Left lung (tissue), 10 donors: ENCODE results near the gene CREB3. TPM values are rescaled to one million over a fixed set of nuclear protein-coding genes. Genes with fewer than 3 reads are reported as not detected.

Source experiments
- ATAC-seq: fragments of 200-7000 bp; cut with Tn5 transposase; one replicate; pipeline ENCODE4 v1.9.1; 2020; ENCODE audit warnings: moderate library complexity
- DNase-seq, 4 donors: peaks; one replicate each; pipeline ENCODE4 v3.0.0-alpha.2; 2013 to 2020
- H3K27ac ChIP-seq, 2 donors: fragments of 200-600 bp; sonication (generic) in 1 of 2; one replicate each; pipeline versions ENCODE4 v1.5.0 to v1.8.0; 2020 to 2021
- H3K27me3 ChIP-seq, 2 donors: fragments of 200-600 bp; sonication (generic) in 1 of 2; one replicate each; pipeline versions ENCODE4 v1.5.0 to v1.8.0; 2020 to 2021
- H3K36me3 ChIP-seq, 2 donors: fragments of 200-600 bp; sonication (generic) in 1 of 2; one replicate each; pipeline versions ENCODE4 v1.5.0 to v1.8.0; 2020 to 2021
- H3K4me1 ChIP-seq, 2 donors: fragments of 200-600 bp; one replicate each; pipeline ENCODE4 v1.8.0; 2021
- H3K4me3 ChIP-seq, 2 donors: fragments of 200-600 bp; sonication (generic) in 1 of 2; one replicate each; pipeline versions ENCODE4 v1.5.0 to v1.8.0; 2020 to 2021; ENCODE audit warnings: mild to moderate bottlenecking in 1 of 2
- H3K9me3 ChIP-seq, 2 donors: fragments of 200-600 bp; sonication (generic) in 1 of 2; one replicate each; pipeline versions ENCODE4 v1.5.0 to v1.8.0; 2020 to 2021
- intact Hi-C, 2 donors: fragments of 100-400 bp; cut with DNase I; formaldehyde crosslinking; loops; one replicate each; pipeline versions ENCODE4 v1.11.2 to v1.14.2; 2022
- polyA plus RNA-seq, 6 donors: library from polyadenylated mRNA; unstranded; fragments of 120-200 nt; gene quantifications; one replicate each; pipeline ENCODE4 v1.2.1, GENCODE V29; 2013; ENCODE audit not compliant: insufficient read length in 6 of 6
- total RNA-seq, 2 donors: library from RNA; stranded (reverse); fragmentation: NEBNext Ultra II Directional; extraction: Animal tissue kit (Norgen Biotek cat#: 25700); gene quantifications; one replicate each; pipeline ENCODE4 v1.2.1, GENCODE V29; 2021
- TF ChIP-seq, protein P1 (sequence below), 2 donors: fragments of 200-600 bp; sonication (generic) in 1 of 2; IDR thresholded peaks; one replicate each; pipeline versions ENCODE4 v1.5.0 to v1.8.0; 2021; ENCODE audit warnings: antibody characterized with exemption in 2 of 2
- donor health status: DM: no; HTN: yes; CAD: no.
- donor health status: DM: no; HTN: no; CAD: no.

The CREB3 gene
- total and polyA plus RNA-seq, 8 donors: 31.2 to 42.4 (median 39.8) TPM

GRCh38 chr9:35712762-35713400, 19.6 kb upstream of the CREB3 start:
- DNase-seq: no peak
- intact Hi-C loops: no loop called here
- no peak overlapping the region for H3K27ac ChIP-seq
- no peak for ATAC-seq
- peaks cover 2 to 100% of the 10 kb centered on the region in 2 donors for H3K36me3 ChIP-seq
- no peaks in the 10 kb centered on the region for H3K27me3 ChIP-seq
- TF ChIP-seq, protein P1, sequence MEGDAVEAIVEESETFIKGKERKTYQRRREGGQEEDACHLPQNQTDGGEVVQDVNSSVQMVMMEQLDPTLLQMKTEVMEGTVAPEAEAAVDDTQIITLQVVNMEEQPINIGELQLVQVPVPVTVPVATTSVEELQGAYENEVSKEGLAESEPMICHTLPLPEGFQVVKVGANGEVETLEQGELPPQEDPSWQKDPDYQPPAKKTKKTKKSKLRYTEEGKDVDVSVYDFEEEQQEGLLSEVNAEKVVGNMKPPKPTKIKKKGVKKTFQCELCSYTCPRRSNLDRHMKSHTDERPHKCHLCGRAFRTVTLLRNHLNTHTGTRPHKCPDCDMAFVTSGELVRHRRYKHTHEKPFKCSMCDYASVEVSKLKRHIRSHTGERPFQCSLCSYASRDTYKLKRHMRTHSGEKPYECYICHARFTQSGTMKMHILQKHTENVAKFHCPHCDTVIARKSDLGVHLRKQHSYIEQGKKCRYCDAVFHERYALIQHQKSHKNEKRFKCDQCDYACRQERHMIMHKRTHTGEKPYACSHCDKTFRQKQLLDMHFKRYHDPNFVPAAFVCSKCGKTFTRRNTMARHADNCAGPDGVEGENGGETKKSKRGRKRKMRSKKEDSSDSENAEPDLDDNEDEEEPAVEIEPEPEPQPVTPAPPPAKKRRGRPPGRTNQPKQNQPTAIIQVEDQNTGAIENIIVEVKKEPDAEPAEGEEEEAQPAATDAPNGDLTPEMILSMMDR (IDR thresholded peaks at IDR 0.05): no peak
- H3K9me3 ChIP-seq: no peaks in the 10 kb centered on the region
- H3K4me1 ChIP-seq: no peaks in the 10 kb centered on the region
- H3K4me3 ChIP-seq: no peak overlapping the region

- H3K4me1 ChIP-seq: no peaks in the 10 kb centered on the region
- intact Hi-C loops: no loop called here
- no peak overlapping the region for H3K27ac ChIP-seq
- no peak for DNase-seq
- TF ChIP-seq, protein P1 (IDR thresholded peaks at IDR 0.05): no peak
- H3K9me3 ChIP-seq: no peaks in the 10 kb centered on the region
- H3K4me3 ChIP-seq: no peak overlapping the region
- no peaks in the 10 kb centered on the region for H3K27me3 ChIP-seq
- ATAC-seq: no peak
- peaks cover 2 to 100% of the 10 kb centered on the region in 2 donors for H3K36me3 ChIP-seq
Measured at GRCh38 chr9:35713578-35713977, 18.9 kb upstream of the CREB3 start.

GRCh38 chr9:35714123-35714522, 18.3 kb upstream of the CREB3 start:
- no peaks in the 10 kb centered on the region for H3K9me3 ChIP-seq
- no peaks in the 10 kb centered on the region for H3K4me1 ChIP-seq
- TF ChIP-seq, protein P1 (IDR thresholded peaks at IDR 0.05): no peak
- no peak for DNase-seq
- H3K27me3 ChIP-seq: no peaks in the 10 kb centered on the region
- peaks cover 2 to 100% of the 10 kb centered on the region in 2 donors for H3K36me3 ChIP-seq
- intact Hi-C loops: no loop called here
- no peak overlapping the region for H3K27ac ChIP-seq
- no peak overlapping the region for H3K4me3 ChIP-seq
- no peak for ATAC-seq

- TF ChIP-seq, protein P1 (IDR thresholded peaks at IDR 0.05): no peak
- Histone ChIP-seq H3K36me3 (peaks cover 6 to 100% of the 10 kb centered on the region in 2 donors), H3K27ac (no peak overlapping the region), H3K4me1 (no peaks in the 10 kb centered on the region), H3K9me3 (no peaks in the 10 kb centered on the region), H3K27me3 (no peaks in the 10 kb centered on the region), H3K4me3 (no peak overlapping the region)
- ATAC-seq: no peak
- intact Hi-C loops: no loop called here
- DNase-seq: no peak
Measured at GRCh38 chr9:35714579-35715252, 17.8 kb upstream of the CREB3 start.

GRCh38 chr9:35716230-35716629, 16.2 kb upstream of the CREB3 start:
- no peak for ATAC-seq
- intact Hi-C loops: no loop called here

More at GRCh38 chr9:35716230-35716629, 16.2 kb upstream of the CREB3 start:
- Histone ChIP-seq H3K9me3 (no peaks in the 10 kb centered on the region), H3K27ac (no peak overlapping the region), H3K36me3 (peaks cover 6 to 100% of the 10 kb centered on the region in 2 donors), H3K27me3 (no peaks in the 10 kb centered on the region), H3K4me1 (no peaks in the 10 kb centered on the region), H3K4me3 (no peak overlapping the region)
- TF ChIP-seq, protein P1 (IDR thresholded peaks at IDR 0.05): no peak
- DNase-seq: no peak
